Lung (tissue), 12 donors: Measurements from ENCODE around the gene GSDME. TPM values are rescaled to one million over a fixed set of nuclear protein-coding genes. Genes with fewer than 3 reads are reported as not detected.
A peak's percentile ranks its signal among the peaks of the same experiment; 100 is the strongest.

Source experiments
- ATAC-seq: fragments of 200-7000 bp; cut with Tn5 transposase; one replicate; pipeline ENCODE4 v1.9.1; 2020; ENCODE audit warnings: moderate number of reproducible peaks; ENCODE audit not compliant: insufficient read depth, low FRiP score
- DNase-seq, 3 donors: peaks; one replicate each; pipeline ENCODE4 v3.0.0-alpha.2; 2013 to 2017
- H3K27ac ChIP-seq, 2 donors: one replicate each; pipeline ENCODE4 v1.5.1; 2013; ENCODE audit warnings: mild to moderate bottlenecking in 2 of 2, moderate library complexity in 2 of 2, control low read depth in 1 of 2, inconsistent platforms in 1 of 2, low read depth in 1 of 2, low read length in 1 of 2
- H3K27me3 ChIP-seq, 3 donors: one replicate each; pipeline ENCODE4 v1.5.1; 2013; ENCODE audit warnings: low read length in 2 of 3; ENCODE audit not compliant: control insufficient read depth in 3 of 3, insufficient read depth in 3 of 3
- H3K36me3 ChIP-seq, 4 donors: one replicate each; pipeline ENCODE4 v1.5.1; 2013; ENCODE audit warnings: low read length in 4 of 4, mild to moderate bottlenecking in 1 of 4, moderate library complexity in 1 of 4; ENCODE audit not compliant: control insufficient read depth in 4 of 4, insufficient read depth in 4 of 4
- H3K4me1 ChIP-seq, 5 donors: one replicate each; pipeline ENCODE4 v1.5.1; 2013; ENCODE audit warnings: low read length in 5 of 5, mild to moderate bottlenecking in 2 of 5, moderate library complexity in 1 of 5; ENCODE audit not compliant: control insufficient read depth in 5 of 5, insufficient read depth in 5 of 5
- H3K4me3 ChIP-seq: one replicate; pipeline ENCODE4 v1.5.1; 2013; ENCODE audit warnings: mild to moderate bottlenecking, control low read depth, moderate library complexity
- H3K9ac ChIP-seq, 2 donors: one replicate each; pipeline ENCODE4 v1.5.1; 2013; ENCODE audit warnings: low read length in 2 of 2, control low read depth in 1 of 2; ENCODE audit not compliant: insufficient read depth in 1 of 2
- H3K9me3 ChIP-seq, 4 donors: one replicate each; pipeline ENCODE4 v1.5.1; 2013; ENCODE audit warnings: low read length in 3 of 4, mild to moderate bottlenecking in 1 of 4, moderate library complexity in 1 of 4; ENCODE audit not compliant: control insufficient read depth in 4 of 4, insufficient read depth in 3 of 4
- WGBS, 2 donors: extraction: QIAGEN DNeasy Blood & Tissue Kit; methylation state at CpG; one replicate each; pipeline ENCODE4 v1.1.7; 2013; 5-methylcytosine and 5-hydroxymethylcytosine counted together
- polyA plus RNA-seq, 2 donors: library from polyadenylated mRNA; stranded (reverse); fragments of 200-250 nt; gene quantifications; one replicate each; pipeline ENCODE4 v1.2.1, GENCODE V29; 2013
- total RNA-seq, 2 donors: library from RNA; depleted of rRNA in 1 of 2; stranded (reverse); fragments of >200 nt in 1 of 2; gene quantifications; one replicate each; pipeline ENCODE4 v1.2.1, GENCODE V29; 2014 to 2021
- TF ChIP-seq, protein P1 (sequence below): IDR thresholded peaks from 2 replicates; pipeline ENCODE4 v1.5.1; 2012; ENCODE audit warnings: mild to moderate bottlenecking; ENCODE audit errors: control extremely low read depth, extremely low read depth
- donor health status: control.
- donor health status: control.
- donor health status: Bipolar disorder and iron deficiency.
- donor health status: healthy.
- donor health status: DM: yes; HTN: yes; CAD: no.

The GSDME gene
- total and polyA plus RNA-seq, 4 donors = 3.0 to 16.6 (median 11.4) TPM

GRCh38 chr7:24669971-24670591 lies 87.2 kb downstream of the GSDME start:
- Histone ChIP-seq H3K4me1 (no peaks in the 10 kb centered on the region), H3K9me3 (no peaks in the 10 kb centered on the region), H3K9ac (no peak overlapping the region), H3K4me3 (no peak overlapping the region), H3K27ac (no peak overlapping the region), H3K36me3 (no peaks in the 10 kb centered on the region), H3K27me3 (no peaks in the 10 kb centered on the region)
- DNase-seq (no peak), ATAC-seq (no peak)
- TF ChIP-seq, protein P1, sequence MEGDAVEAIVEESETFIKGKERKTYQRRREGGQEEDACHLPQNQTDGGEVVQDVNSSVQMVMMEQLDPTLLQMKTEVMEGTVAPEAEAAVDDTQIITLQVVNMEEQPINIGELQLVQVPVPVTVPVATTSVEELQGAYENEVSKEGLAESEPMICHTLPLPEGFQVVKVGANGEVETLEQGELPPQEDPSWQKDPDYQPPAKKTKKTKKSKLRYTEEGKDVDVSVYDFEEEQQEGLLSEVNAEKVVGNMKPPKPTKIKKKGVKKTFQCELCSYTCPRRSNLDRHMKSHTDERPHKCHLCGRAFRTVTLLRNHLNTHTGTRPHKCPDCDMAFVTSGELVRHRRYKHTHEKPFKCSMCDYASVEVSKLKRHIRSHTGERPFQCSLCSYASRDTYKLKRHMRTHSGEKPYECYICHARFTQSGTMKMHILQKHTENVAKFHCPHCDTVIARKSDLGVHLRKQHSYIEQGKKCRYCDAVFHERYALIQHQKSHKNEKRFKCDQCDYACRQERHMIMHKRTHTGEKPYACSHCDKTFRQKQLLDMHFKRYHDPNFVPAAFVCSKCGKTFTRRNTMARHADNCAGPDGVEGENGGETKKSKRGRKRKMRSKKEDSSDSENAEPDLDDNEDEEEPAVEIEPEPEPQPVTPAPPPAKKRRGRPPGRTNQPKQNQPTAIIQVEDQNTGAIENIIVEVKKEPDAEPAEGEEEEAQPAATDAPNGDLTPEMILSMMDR = no peak

DNA sequence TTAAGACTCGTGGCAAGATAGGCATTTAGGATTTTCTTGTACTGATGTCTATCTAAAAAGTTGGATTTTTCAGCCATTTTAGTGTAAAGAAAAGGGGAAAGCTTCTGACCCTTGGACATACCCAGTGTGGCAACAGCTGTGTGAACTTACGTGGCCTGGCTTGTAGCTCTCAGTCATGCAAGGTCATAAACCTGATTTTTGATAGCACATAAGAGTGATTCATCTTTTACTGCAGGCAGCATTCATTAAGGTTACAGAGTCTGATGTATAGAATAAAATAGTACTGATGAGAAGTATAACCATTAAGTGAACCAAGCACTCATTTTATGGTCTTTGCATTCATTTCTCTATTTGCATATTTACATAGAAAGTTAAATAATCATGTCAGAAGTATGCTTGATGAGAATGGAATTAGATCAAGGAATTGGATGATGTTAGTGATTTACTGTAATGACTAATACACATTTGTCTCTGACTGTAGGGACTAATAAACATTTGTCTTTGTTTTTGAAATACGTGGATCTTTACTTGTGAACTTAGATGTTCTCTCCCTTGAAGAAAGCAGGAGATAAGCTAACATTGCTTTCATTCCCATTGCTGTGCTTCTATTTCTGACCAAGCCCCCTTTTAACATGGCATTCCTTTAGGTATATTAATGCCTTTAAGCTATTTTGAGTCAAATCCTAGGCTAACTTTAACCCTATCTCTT lies 88.2 kb downstream of the GSDME start:
- no peaks in the 10 kb centered on the region for H3K36me3 ChIP-seq
- H3K9ac ChIP-seq = no peak overlapping the region
- no peak overlapping the region for H3K27ac ChIP-seq
- H3K9me3 ChIP-seq = no peaks in the 10 kb centered on the region
- H3K4me1 ChIP-seq = no peaks in the 10 kb centered on the region
- TF ChIP-seq, protein P1 = no peak
- no peaks in the 10 kb centered on the region for H3K27me3 ChIP-seq
- no peak for ATAC-seq
- no peak overlapping the region for H3K4me3 ChIP-seq
- no peak for DNase-seq
- 83 to 93% methylated on average over 3 of the region's 3 CpGs for WGBS, 2 donors

GRCh38 chr7:24665564-24666294 lies 91.5 kb downstream of the GSDME start:
- no peaks in the 10 kb centered on the region for H3K9me3 ChIP-seq
- TF ChIP-seq, protein P1 = peak; percentile 4
- H3K4me1 ChIP-seq = no peaks in the 10 kb centered on the region
- no peaks in the 10 kb centered on the region for H3K36me3 ChIP-seq
- no peak overlapping the region for H3K27ac ChIP-seq
- WGBS, 2 donors = 34% methylated on average over 4 of the region's 4 CpGs
- no peaks in the 10 kb centered on the region for H3K27me3 ChIP-seq
- DNase-seq (peak; percentile 45 to 77 (median 72)), ATAC-seq (peak; percentile 41)
- H3K9ac ChIP-seq = no peak overlapping the region
- H3K4me3 ChIP-seq = no peak overlapping the region
